ENCODE results near the gene LUM. TPM values are rescaled to one million over a fixed set of nuclear protein-coding genes. Genes with fewer than 3 reads are reported as not detected.
"Not testable (repeated sequence)": the region's sequence is repeated elsewhere in the genome, so short reads cannot be mapped to it uniquely, and the experiment has no call there.

Gene LUM
- total RNA-seq, 1 donor from 2014 or later = 396 TPM

GRCh38 chr12:91099836-91100235 lies 11.5 kb downstream of the LUM start:
- no peaks in the 10 kb centered on the region for H3K4me1 ChIP-seq (ENCODE audit: control insufficient read depth in 3 of 3, insufficient read depth in 3 of 3, low read length in 3 of 3)
- no peak overlapping the region for H3K9ac ChIP-seq (ENCODE audit: low read depth in 1 of 3, low read length in 3 of 3)
- H3K27ac ChIP-seq (ENCODE audit: low read depth, low read length) = no peak overlapping the region
- H3K27me3 ChIP-seq (ENCODE audit: control insufficient read depth in 3 of 3, insufficient read depth in 3 of 3, low read length in 3 of 3) = no peaks in the 10 kb centered on the region
- no peaks in the 10 kb centered on the region for H3K9me3 ChIP-seq (ENCODE audit: control insufficient read depth in 3 of 3, low read length in 3 of 3)
- no peak overlapping the region for H3K4me3 ChIP-seq (ENCODE audit: low read length in 3 of 3)
- no peaks in the 10 kb centered on the region for H3K36me3 ChIP-seq (ENCODE audit: control insufficient read depth in 3 of 3, insufficient read depth in 3 of 3, low read length in 3 of 3)

- Histone ChIP-seq H3K4me1 (ENCODE audit: control insufficient read depth in 3 of 3, insufficient read depth in 3 of 3, low read length in 3 of 3) (no peaks in the 10 kb centered on the region), H3K36me3 (ENCODE audit: control insufficient read depth in 3 of 3, insufficient read depth in 3 of 3, low read length in 3 of 3) (no peaks in the 10 kb centered on the region), H3K9ac (ENCODE audit: low read depth in 1 of 3, low read length in 3 of 3) (no peak overlapping the region), H3K4me3 (ENCODE audit: low read length in 3 of 3) (no peak overlapping the region), H3K27ac (ENCODE audit: low read depth, low read length) (no peak overlapping the region), H3K27me3 (ENCODE audit: control insufficient read depth in 3 of 3, insufficient read depth in 3 of 3, low read length in 3 of 3) (no peaks in the 10 kb centered on the region), H3K9me3 (ENCODE audit: control insufficient read depth in 3 of 3, low read length in 3 of 3) (no peaks in the 10 kb centered on the region)
Observed at GRCh38 chr12:91099341-91099740, 12.0 kb downstream of the LUM start.

GRCh38 chr12:91098941-91099340 lies 12.4 kb downstream of the LUM start:
- H3K27me3 ChIP-seq (ENCODE audit: control insufficient read depth in 3 of 3, insufficient read depth in 3 of 3, low read length in 3 of 3) = no peaks in the 10 kb centered on the region
- no peak overlapping the region for H3K9ac ChIP-seq (ENCODE audit: low read depth in 1 of 3, low read length in 3 of 3)
- H3K4me3 ChIP-seq (ENCODE audit: low read length in 3 of 3) = no peak overlapping the region
- no peaks in the 10 kb centered on the region for H3K9me3 ChIP-seq (ENCODE audit: control insufficient read depth in 3 of 3, low read length in 3 of 3)
- no peaks in the 10 kb centered on the region for H3K4me1 ChIP-seq (ENCODE audit: control insufficient read depth in 3 of 3, insufficient read depth in 3 of 3, low read length in 3 of 3)
- H3K27ac ChIP-seq (ENCODE audit: low read depth, low read length) = no peak overlapping the region
- no peaks in the 10 kb centered on the region for H3K36me3 ChIP-seq (ENCODE audit: control insufficient read depth in 3 of 3, insufficient read depth in 3 of 3, low read length in 3 of 3)

- Histone ChIP-seq H3K4me1 (ENCODE audit: control insufficient read depth in 3 of 3, insufficient read depth in 3 of 3, low read length in 3 of 3) (no peaks in the 10 kb centered on the region), H3K36me3 (ENCODE audit: control insufficient read depth in 3 of 3, insufficient read depth in 3 of 3, low read length in 3 of 3) (no peaks in the 10 kb centered on the region), H3K27ac (ENCODE audit: low read depth, low read length) (no peak overlapping the region), H3K27me3 (ENCODE audit: control insufficient read depth in 3 of 3, insufficient read depth in 3 of 3, low read length in 3 of 3) (no peaks in the 10 kb centered on the region), H3K4me3 (ENCODE audit: low read length in 3 of 3) (no peak overlapping the region), H3K9ac (ENCODE audit: low read depth in 1 of 3, low read length in 3 of 3) (no peak overlapping the region), H3K9me3 (ENCODE audit: control insufficient read depth in 3 of 3, low read length in 3 of 3) (no peaks in the 10 kb centered on the region)
Observed at GRCh38 chr12:91098461-91098860, 12.8 kb downstream of the LUM start.

GRCh38 chr12:91094957-91095356 lies 16.3 kb downstream of the LUM start:
- Histone ChIP-seq H3K9me3 (ENCODE audit: control insufficient read depth in 3 of 3, low read length in 3 of 3) (peaks cover 0 to 1% (median 0%) of the 10 kb centered on the region in 3 donors), H3K9ac (ENCODE audit: low read depth in 1 of 3, low read length in 3 of 3) (no peak overlapping the region), H3K36me3 (ENCODE audit: control insufficient read depth in 3 of 3, insufficient read depth in 3 of 3, low read length in 3 of 3) (no peaks in the 10 kb centered on the region), H3K27ac (ENCODE audit: low read depth, low read length) (no peak overlapping the region), H3K4me3 (ENCODE audit: low read length in 3 of 3) (no peak overlapping the region), H3K4me1 (ENCODE audit: control insufficient read depth in 3 of 3, insufficient read depth in 3 of 3, low read length in 3 of 3) (no peaks in the 10 kb centered on the region), H3K27me3 (ENCODE audit: control insufficient read depth in 3 of 3, insufficient read depth in 3 of 3, low read length in 3 of 3) (no peaks in the 10 kb centered on the region)

GRCh38 chr12:91094032-91094662 lies 17.1 kb downstream of the LUM start:
- Histone ChIP-seq H3K4me1 (ENCODE audit: control insufficient read depth in 3 of 3, insufficient read depth in 3 of 3, low read length in 3 of 3) (no peaks in the 10 kb centered on the region), H3K27ac (ENCODE audit: low read depth, low read length) (no peak overlapping the region), H3K27me3 (ENCODE audit: control insufficient read depth in 3 of 3, insufficient read depth in 3 of 3, low read length in 3 of 3) (no peaks in the 10 kb centered on the region), H3K4me3 (ENCODE audit: low read length in 3 of 3) (no peak overlapping the region), H3K36me3 (ENCODE audit: control insufficient read depth in 3 of 3, insufficient read depth in 3 of 3, low read length in 3 of 3) (no peaks in the 10 kb centered on the region), H3K9ac (ENCODE audit: low read depth in 1 of 3, low read length in 3 of 3) (no peak overlapping the region), H3K9me3 (ENCODE audit: control insufficient read depth in 3 of 3, low read length in 3 of 3) (peaks cover 0 to 2% (median 0%) of the 10 kb centered on the region in 3 donors)

- H3K9me3 ChIP-seq (ENCODE audit: control insufficient read depth in 3 of 3, low read length in 3 of 3) = peaks cover 0 to 3% (median 2%) of the 10 kb centered on the region in 3 donors
- no peak overlapping the region for H3K4me3 ChIP-seq (ENCODE audit: low read length in 3 of 3)
- no peaks in the 10 kb centered on the region for H3K4me1 ChIP-seq (ENCODE audit: control insufficient read depth in 3 of 3, insufficient read depth in 3 of 3, low read length in 3 of 3)
- H3K27me3 ChIP-seq (ENCODE audit: control insufficient read depth in 3 of 3, insufficient read depth in 3 of 3, low read length in 3 of 3) = no peaks in the 10 kb centered on the region
- no peak overlapping the region for H3K27ac ChIP-seq (ENCODE audit: low read depth, low read length)
- H3K36me3 ChIP-seq (ENCODE audit: control insufficient read depth in 3 of 3, insufficient read depth in 3 of 3, low read length in 3 of 3) = no peaks in the 10 kb centered on the region
- no peak overlapping the region for H3K9ac ChIP-seq (ENCODE audit: low read depth in 1 of 3, low read length in 3 of 3)
Observed at GRCh38 chr12:91093341-91093740, 18.0 kb downstream of the LUM start.

GRCh38 chr12:91091916-91092715 lies 19.2 kb downstream of the LUM start:
- no peak overlapping the region for H3K9ac ChIP-seq (ENCODE audit: low read depth in 1 of 3, low read length in 3 of 3)
- H3K27ac ChIP-seq (ENCODE audit: low read depth, low read length) = no peak overlapping the region
- peaks cover 0 to 3% (median 2%) of the 10 kb centered on the region in 3 donors for H3K9me3 ChIP-seq (ENCODE audit: control insufficient read depth in 3 of 3, low read length in 3 of 3)

GRCh38 chr12:91089953-91090352 lies 21.3 kb downstream of the LUM start:
- H3K9ac ChIP-seq (ENCODE audit: low read depth in 1 of 3, low read length in 3 of 3); H3K27ac ChIP-seq (ENCODE audit: low read depth, low read length); H3K36me3 ChIP-seq (ENCODE audit: control insufficient read depth in 3 of 3, insufficient read depth in 3 of 3, low read length in 3 of 3); H3K27me3 ChIP-seq (ENCODE audit: control insufficient read depth in 3 of 3, insufficient read depth in 3 of 3, low read length in 3 of 3); H3K4me1 ChIP-seq (ENCODE audit: control insufficient read depth in 3 of 3, insufficient read depth in 3 of 3, low read length in 3 of 3); H3K9me3 ChIP-seq (ENCODE audit: control insufficient read depth in 3 of 3, low read length in 3 of 3); H3K4me3 ChIP-seq (ENCODE audit: low read length in 3 of 3): not testable (repeated sequence)

More at GRCh38 chr12:91091916-91092715, 19.2 kb downstream of the LUM start:
- no peaks in the 10 kb centered on the region for H3K36me3 ChIP-seq (ENCODE audit: control insufficient read depth in 3 of 3, insufficient read depth in 3 of 3, low read length in 3 of 3)
- no peak overlapping the region for H3K4me3 ChIP-seq (ENCODE audit: low read length in 3 of 3)
- H3K27me3 ChIP-seq (ENCODE audit: control insufficient read depth in 3 of 3, insufficient read depth in 3 of 3, low read length in 3 of 3) = no peaks in the 10 kb centered on the region
- no peaks in the 10 kb centered on the region for H3K4me1 ChIP-seq (ENCODE audit: control insufficient read depth in 3 of 3, insufficient read depth in 3 of 3, low read length in 3 of 3)

GRCh38 chr12:91080041-91080440 lies 31.3 kb downstream of the LUM start:
- H3K4me3 ChIP-seq (ENCODE audit: low read length in 3 of 3) = no peak overlapping the region
- no peak overlapping the region for H3K27ac ChIP-seq (ENCODE audit: low read depth, low read length)
- no peak overlapping the region for H3K9ac ChIP-seq (ENCODE audit: low read depth in 1 of 3, low read length in 3 of 3)
- H3K36me3 ChIP-seq (ENCODE audit: control insufficient read depth in 3 of 3, insufficient read depth in 3 of 3, low read length in 3 of 3) = no peaks in the 10 kb centered on the region
- H3K27me3 ChIP-seq (ENCODE audit: control insufficient read depth in 3 of 3, insufficient read depth in 3 of 3, low read length in 3 of 3) = no peaks in the 10 kb centered on the region
- no peaks in the 10 kb centered on the region for H3K9me3 ChIP-seq (ENCODE audit: control insufficient read depth in 3 of 3, low read length in 3 of 3)
- no peaks in the 10 kb centered on the region for H3K4me1 ChIP-seq (ENCODE audit: control insufficient read depth in 3 of 3, insufficient read depth in 3 of 3, low read length in 3 of 3)
